HTERT RPE-1 (cell line): ENCODE measurements around the gene MMP2.

Experiments used
- in situ Hi-C: fragments of 300-500 bp; cut with MboI; formaldehyde crosslinking; loops from 4 replicates; pipeline ENCODE4 v1.14.3; 2020; ENCODE audit warnings: low sequenced_read_pairs

MMP2 gene

DNA sequence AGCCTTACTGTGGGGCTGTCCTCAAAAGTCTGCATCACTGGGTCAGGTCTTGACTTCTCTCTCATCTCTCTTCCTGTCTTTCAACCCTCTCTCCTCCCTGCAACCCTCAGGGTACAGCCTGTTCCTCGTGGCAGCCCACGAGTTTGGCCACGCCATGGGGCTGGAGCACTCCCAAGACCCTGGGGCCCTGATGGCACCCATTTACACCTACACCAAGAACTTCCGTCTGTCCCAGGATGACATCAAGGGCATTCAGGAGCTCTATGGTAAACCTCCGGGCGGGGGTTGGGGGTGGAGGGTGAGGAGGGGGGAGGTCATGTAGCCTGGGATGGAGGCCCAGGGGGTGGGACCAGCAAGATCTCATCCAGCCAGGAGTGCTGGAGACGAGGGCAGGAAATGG lies 12.7 kb downstream of the MMP2 start:
- in situ Hi-C loops: no loop called here

GRCh38 chr16:55492756-55493380 lies 13.9 kb downstream of the MMP2 start:
- in situ Hi-C loops: no loop called here

GRCh38 chr16:55494994-55495421 lies 16.0 kb downstream of the MMP2 start:
- in situ Hi-C loops: no loop called here

- in situ Hi-C loops: no loop called here
These were observed 16.8 kb downstream of the MMP2 start for GRCh38 chr16:55495616-55496289.

GRCh38 chr16:55496509-55497145 lies 17.6 kb downstream of the MMP2 start:
- in situ Hi-C loops: no loop called here

- in situ Hi-C loops: no loop called here
These were observed 18.6 kb downstream of the MMP2 start for GRCh38 chr16:55497558-55497957.

DNA sequence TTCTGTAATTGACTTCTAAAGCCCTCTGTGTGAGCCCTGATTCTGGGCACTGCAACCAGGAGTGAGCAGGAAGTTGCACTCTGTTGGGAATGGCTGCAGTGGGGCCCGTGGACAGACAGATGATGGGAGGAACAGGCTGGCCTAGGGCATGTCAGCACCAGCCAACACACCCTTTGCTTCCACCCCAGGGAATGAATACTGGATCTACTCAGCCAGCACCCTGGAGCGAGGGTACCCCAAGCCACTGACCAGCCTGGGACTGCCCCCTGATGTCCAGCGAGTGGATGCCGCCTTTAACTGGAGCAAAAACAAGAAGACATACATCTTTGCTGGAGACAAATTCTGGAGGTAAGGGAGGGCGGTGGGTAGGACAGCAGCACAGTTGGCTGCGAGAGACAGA lies 19.1 kb downstream of the MMP2 start:
- in situ Hi-C loops: no loop called here

DNA sequence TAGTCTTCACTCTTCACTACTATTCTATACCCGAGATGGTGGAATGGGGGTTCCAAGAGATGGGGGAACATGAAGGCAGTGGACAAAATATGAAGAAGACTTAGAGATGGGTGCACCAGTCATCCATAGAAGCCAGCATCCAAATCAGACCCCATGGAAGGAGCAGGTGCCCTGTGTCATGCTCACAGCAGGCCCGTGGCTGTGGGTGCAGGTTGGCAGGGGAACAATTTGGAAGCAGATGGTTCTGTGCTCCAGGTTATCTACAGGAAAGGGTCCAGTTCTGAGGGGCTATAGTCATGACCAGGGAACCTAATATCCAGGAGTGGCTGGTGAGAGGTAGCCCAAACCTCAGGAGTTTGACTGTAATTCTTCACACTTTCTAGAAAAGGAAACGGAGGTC lies 20.3 kb downstream of the MMP2 start:
- in situ Hi-C loops: no loop called here

DNA sequence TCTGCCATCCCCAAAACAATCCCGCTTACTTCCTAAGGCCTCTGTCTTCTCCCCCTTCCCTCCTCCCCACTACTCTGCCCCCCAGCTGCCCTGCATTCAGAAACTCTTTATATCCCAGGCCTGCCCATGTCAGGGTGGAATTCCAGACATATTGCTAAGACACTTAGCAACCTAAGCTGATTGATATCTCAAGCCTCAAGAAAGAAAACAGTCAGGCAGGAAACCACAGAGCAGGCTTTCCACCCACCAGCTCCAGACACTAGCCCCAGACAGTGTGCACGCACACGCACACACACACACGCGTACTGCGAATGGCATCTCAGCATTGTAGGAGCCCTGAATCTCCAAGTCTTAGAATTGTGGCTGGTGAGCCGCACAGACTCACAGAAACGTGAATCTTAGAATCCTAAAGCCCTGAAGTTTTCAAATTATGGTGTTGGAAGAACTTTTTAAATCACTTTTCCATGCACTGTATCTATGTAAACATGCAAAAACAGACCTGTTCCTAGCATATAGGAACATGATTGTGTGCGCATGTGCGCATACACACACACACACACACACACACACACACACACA lies 21.0 kb downstream of the MMP2 start:
- in situ Hi-C loops: no loop called here

GRCh38 chr16:55500530-55501011 lies 21.6 kb downstream of the MMP2 start:
- in situ Hi-C loops: no loop called here

DNA sequence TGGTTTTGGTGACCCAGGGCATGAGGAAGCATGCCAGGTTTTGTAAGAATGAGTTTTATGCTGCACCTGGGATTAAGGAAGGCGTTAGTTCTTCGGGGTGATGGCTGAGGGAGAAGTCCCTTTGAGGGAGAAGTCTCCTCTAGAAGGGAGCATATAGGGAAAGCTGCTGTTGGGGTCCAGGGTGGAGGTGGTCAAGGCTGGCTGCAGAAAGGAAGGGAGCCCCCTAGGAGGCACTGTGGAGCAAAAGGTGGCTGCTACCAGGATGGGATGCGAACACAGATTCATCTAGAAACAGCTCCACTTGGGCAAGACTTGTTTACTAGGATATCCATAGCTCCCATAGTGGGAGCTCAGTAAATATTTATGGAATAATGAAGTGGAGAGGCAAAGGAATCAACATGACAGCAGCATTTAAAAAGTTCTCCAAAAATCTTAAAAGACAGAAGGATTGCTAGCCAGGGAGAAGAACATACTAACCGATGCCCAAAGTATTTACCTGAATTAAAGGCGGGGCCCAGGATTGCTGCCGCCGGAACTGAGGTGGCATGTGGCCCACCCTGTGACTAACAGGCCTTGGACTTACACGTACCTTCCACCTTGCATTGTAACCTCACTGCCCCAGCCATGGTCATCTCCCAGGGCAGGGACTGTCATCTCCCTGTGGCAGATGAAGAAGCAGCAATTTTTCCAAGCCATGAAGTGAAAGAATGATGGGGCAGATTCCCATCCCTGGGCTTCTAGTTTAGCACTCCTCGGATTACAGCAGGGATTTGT lies 22.7 kb downstream of the MMP2 start:
- in situ Hi-C loops: no loop called here

DNA sequence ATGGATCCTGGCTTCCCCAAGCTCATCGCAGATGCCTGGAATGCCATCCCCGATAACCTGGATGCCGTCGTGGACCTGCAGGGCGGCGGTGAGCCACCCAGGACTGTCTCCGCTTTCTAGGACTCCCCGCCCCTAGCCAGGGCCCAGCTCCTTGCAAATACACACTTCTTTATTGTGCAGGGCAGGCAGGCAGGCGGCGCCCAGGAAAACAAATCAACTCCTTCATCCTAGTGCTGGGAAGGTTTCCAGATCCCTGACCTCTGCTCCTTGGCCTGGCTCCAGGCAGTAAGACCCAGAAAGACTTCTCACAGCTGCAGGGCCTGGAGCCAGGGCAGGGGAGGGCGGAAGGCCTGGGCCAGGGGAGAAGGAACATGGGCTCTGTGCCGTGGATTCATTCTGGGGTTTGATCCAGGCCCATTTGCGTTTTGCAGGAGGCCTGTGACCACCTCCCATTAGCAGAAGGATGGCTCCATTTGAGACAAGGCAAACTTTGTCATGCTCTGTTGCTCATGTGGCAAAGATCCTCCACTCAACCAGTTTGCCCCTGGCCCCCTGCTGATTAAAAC lies 23.9 kb downstream of the MMP2 start:
- in situ Hi-C loops: no loop called here

DNA sequence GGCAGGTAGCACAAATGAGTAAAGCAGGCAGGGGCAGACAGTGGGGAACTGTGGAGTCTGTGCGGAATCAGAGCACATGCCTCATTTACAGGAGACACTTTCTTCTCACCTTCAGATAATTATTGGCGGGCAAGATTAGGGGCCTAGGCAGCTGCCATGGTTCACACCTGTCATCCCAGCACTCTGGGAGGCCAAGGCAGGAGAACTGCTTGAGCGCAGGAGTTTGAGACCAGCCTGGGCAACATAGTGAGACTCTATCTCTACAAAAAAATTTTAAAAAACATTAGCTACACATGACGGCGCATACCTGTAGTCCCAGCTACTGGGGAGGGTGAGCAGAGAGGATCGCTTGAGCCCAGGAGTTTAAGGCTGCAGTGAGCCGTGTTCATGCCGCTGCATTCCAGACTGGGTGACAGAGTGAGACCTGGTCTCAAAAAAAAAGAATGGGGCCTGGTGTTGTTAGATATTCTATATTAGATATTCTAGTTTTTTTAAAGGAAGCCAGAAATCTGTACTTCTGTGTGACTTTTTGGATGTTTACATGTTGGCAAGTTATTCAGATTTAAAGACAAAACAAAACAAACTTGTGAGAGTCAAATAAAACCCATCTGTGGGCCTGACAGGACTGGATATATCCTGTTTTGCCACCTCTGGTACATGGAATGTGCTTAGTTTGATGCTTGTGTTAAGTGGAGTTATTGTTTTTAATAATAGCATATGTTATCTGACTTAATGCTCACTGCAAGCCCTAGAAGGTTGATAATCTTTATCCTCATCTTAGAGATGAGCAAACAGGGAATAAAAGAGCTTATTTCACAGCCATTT lies 24.9 kb downstream of the MMP2 start:
- in situ Hi-C loops: no loop called here

- in situ Hi-C loops: no loop called here
These were observed 26.5 kb downstream of the MMP2 start for GRCh38 chr16:55505333-55506015.

DNA sequence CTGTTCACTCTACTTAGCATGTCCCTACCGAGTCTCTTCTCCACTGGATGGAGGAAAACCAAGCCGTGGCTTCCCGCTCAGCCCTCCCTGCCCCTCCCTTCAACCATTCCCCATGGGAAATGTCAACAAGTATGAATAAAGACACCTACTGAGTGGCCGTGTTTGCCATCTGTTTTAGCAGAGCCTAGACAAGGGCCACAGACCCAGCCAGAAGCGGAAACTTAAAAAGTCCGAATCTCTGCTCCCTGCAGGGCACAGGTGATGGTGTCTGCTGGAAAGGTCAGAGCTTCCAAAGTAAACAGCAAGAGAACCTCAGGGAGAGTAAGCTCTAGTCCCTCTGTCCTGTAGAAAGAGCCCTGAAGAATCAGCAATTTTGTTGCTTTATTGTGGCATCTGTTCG lies 27.1 kb downstream of the MMP2 start:
- in situ Hi-C loops: no loop called here

DNA sequence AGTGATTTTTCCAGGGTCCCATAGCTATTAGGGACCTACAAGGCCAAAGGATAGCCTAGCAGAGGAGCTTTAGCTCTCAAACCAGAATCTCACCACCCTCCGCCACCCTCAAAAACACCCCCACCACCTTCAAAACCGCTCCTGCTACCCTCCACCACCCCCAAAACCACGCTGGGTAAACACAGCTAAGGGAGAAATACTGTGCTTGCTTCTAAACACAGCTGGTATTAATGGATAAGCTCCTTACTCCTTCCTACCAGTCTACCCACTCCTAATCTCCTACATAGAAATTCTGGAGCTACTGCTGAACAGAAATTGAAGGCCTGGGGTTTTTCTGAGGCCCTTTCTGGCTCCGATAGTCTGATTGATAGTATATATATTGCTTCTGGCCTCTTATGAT lies 27.7 kb downstream of the MMP2 start:
- in situ Hi-C loops: no loop called here

DNA sequence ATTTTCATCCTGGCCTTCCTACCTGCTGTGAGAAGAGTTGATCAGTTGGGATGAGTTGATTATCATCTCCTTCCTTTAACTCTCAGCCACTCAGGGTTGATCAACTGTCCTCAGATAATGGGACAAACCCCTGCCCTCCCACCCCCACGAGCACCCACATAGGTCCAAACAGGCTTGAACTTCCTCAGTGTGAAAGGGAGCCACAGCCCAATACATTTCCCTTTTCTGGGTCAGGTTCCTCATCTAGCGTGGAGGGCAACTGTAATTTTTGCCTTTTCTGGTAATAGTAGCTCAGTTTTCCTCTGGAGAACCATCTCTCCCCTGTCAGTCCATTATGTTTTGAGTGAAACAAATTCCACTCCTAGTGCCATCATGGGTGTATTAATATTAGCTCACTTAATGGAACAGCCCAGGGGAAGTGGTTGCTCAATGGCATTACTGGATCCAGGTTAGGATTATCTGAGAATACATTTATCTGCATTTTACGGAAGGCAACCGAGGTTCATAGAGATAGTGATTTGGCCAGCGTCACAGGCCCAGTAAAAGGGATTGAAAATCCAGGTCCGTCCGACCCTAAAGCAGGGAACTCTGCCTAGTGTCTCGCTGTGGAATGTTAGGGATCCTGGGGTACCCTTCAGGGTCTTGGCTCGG lies 29.4 kb downstream of the MMP2 start:
- in situ Hi-C loops: no loop called here

DNA sequence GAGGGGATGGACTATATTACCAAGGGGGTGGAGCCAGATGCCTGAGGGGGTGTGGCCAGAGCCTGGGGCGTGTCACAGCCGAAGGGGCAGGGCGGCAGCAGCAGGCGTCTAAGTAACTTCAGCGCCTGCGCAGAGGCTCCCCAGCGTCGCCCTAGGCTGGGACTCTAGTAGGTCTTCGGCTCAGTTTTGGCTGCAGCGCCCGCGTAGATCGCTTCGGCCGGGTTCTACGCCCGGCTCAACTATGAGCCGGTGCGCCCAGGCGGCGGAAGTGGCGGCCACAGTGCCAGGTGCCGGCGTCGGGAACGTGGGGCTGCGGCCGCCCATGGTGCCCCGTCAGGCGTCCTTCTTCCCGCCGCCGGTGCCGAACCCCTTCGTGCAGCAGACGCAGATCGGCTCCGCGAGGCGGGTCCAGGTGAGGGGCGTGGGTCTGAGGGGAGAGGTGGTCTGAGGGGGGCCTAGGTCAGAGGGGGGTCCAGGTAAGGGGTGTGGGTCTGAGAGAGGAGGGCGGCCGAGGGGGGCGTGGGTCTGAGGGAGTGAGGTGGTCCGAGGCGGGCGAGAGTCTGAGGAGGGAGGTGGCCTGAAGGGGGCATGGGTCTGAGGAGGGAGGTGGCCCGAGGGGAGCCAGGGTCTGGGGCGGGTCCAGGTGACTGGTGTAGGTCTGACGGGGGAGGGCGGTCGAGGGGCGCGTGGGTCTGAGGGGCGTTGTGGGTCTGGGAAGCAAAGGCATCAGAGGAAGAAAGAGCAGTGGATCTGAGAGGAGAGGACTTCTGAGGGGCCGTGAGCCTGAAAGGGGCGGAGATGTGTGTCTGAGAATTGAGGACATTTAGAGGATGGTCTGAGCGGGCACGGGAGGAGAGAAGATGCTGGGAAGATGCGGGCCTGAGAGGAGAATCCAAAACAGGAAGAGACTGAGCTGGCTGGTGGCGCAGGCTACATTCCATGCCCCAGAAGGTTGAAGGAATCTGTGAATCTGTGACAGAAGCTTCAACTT lies 30.2 kb downstream of the MMP2 start, which contains the start of gene LPCAT2:
Gene LPCAT2 (plus strand): TSS at position 132 of the 991 bp plus-strand sequence. CDS start 110 bp downstream, at position 242.
- in situ Hi-C loops: no loop called here
